Brain pericyte (primary cell): ENCODE results near the gene OR9A2.
"Not testable (repeated sequence)": the region's sequence is repeated elsewhere in the genome, so short reads cannot be mapped to it uniquely, and the experiment has no call there.

Experiments
- DNase-seq: peaks from one replicate; pipeline ENCODE4 v3.0.0-alpha.2; 2012; ENCODE audit warnings: low read depth, low spot score

The OR9A2 gene

GRCh38 chr7:143018931-143019330, 8.0 kb downstream of the OR9A2 start:
- DNase-seq = no peak

GRCh38 chr7:143016996-143017395, 9.9 kb downstream of the OR9A2 start:
- no peak for DNase-seq

GRCh38 chr7:143015926-143016490, 10.9 kb downstream of the OR9A2 start:
- no peak for DNase-seq

GRCh38 chr7:143015084-143015483, 11.8 kb downstream of the OR9A2 start:
- no peak for DNase-seq

GRCh38 chr7:143013893-143014292, 13.0 kb downstream of the OR9A2 start:
- DNase-seq = no peak

GRCh38 chr7:143013473-143013872, 13.5 kb downstream of the OR9A2 start:
- no peak for DNase-seq

GRCh38 chr7:143012409-143012808, 14.5 kb downstream of the OR9A2 start:
- DNase-seq = no peak

- no peak for DNase-seq
Observed at GRCh38 chr7:143012001-143012400, 14.9 kb downstream of the OR9A2 start.

GRCh38 chr7:143008007-143008901, 18.7 kb downstream of the OR9A2 start:
- DNase-seq = no peak

- no peak for DNase-seq
Observed at GRCh38 chr7:143005632-143006260, 21.2 kb downstream of the OR9A2 start.

GRCh38 chr7:143003393-143004051, 23.4 kb downstream of the OR9A2 start:
- no peak for DNase-seq

GRCh38 chr7:143002898-143003297, 24.0 kb downstream of the OR9A2 start:
- DNase-seq = no peak

GRCh38 chr7:143002106-143002505, 24.8 kb downstream of the OR9A2 start:
- DNase-seq = no peak

GRCh38 chr7:143000648-143001047, 26.3 kb downstream of the OR9A2 start:
- DNase-seq = no peak

GRCh38 chr7:142999793-143000192, 27.1 kb downstream of the OR9A2 start:
- no peak for DNase-seq

- DNase-seq = no peak
Observed at GRCh38 chr7:142998966-142999365, 28.0 kb downstream of the OR9A2 start.

GRCh38 chr7:142997456-142997989, 29.4 kb downstream of the OR9A2 start:
- DNase-seq = no peak

- no peak for DNase-seq
Observed at GRCh38 chr7:142992427-142992826, 34.5 kb downstream of the OR9A2 start.

GRCh38 chr7:142984297-142984696, 42.6 kb downstream of the OR9A2 start:
- no peak for DNase-seq

- DNase-seq = no peak
Observed at GRCh38 chr7:142983825-142984224, 43.1 kb downstream of the OR9A2 start.

GRCh38 chr7:142978402-142978801, 48.5 kb downstream of the OR9A2 start:
- DNase-seq = not testable (repeated sequence)
